Measurements from ENCODE around the gene MARCHF3. TPM values are rescaled to one million over a fixed set of nuclear protein-coding genes. Genes with fewer than 3 reads are reported as not detected.

Gene MARCHF3
- total RNA-seq, 2 experiments from 2014 or later: 5.4 to 7.0 TPM

DNA sequence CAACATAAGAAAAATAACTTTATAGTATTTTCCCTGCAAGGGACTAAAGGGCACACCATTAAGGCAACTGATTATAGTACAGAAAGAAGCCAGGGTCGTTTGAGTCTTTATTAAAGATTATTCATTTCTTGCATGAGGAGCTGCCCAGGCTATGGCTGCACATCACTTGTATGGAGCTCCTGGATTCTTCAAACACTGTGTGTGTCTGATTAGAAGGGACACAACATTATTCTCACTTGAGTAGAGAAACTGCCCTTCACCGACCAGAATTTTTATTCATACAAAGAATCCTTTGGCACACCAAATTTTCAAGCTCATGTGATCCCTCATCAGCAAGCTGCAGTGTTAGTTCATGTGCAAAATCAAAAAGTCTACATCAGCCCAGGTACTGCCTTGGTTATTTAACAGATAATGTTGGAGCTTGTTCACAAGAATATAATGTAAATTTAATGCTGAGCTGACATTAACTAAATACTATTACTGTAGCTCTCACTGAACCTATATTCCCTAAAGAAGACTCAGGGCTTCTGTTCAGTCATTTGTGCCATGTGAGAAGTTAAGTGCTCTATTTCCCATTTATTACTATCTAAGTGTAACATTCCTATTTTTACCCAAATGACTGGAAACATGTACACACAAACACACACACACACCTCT lies 33.0 kb upstream of the MARCHF3 start:
- no peaks in the 10 kb centered on the region for H3K79me2 ChIP-seq (ENCODE audit: insufficient read depth, low read depth, low read length)
- intact Hi-C loops (cut with micrococcal nuclease; ENCODE audit: unreplicated experiment): no loop called here

DNA sequence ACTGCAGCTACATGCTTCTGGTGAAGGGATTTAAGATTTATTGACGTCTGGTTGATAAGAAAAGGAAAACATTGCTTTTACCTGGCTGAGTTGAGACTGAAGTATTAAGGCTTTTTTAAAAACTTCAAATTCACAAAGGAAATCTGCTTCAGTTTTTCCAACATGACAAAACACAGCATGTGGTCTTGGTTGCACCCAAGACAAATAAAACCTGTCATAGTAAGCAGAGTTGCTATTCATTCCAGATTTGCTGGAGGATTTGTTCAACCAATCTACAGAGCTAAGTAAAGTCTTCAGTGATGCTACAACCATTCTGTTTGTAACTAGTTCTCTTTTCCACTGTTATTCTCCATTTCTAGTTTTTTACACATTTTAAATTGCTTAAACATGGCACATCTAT lies 31.6 kb upstream of the MARCHF3 start:
- Histone ChIP-seq H2AFZ (ENCODE audit: low read length) (no peak overlapping the region), H4K20me1 (ENCODE audit: insufficient read depth, low read length) (no peaks in the 10 kb centered on the region), H3K4me1 (ENCODE audit: insufficient read depth, low read length, poor library complexity, severe bottlenecking) (no peaks in the 10 kb centered on the region), H3K27ac (ENCODE audit: low read depth, low read length, poor library complexity, severe bottlenecking) (no peak overlapping the region), H3K4me2 (ENCODE audit: low read length) (no peak overlapping the region), H3K9me3 (ENCODE audit: low read length) (no peaks in the 10 kb centered on the region), H3K9me2 (ENCODE audit: insufficient read depth, low read length) (no peaks in the 10 kb centered on the region), H3K36me3 (ENCODE audit: insufficient read depth, low read length) (no peaks in the 10 kb centered on the region; the same call in 1 of the 2 replicates), H3K79me2 (ENCODE audit: insufficient read depth, low read depth, low read length) (no peaks in the 10 kb centered on the region), H3K4me3 (ENCODE audit: low read depth, low read length, poor library complexity, severe bottlenecking) (no peak overlapping the region)
- TF ChIP-seq EZH2phosphoT487 (IDR thresholded peaks at IDR 0.05; ENCODE audit: borderline replicate concordance, low read depth, low read length): no peak
- TF ChIP-seq, protein P1, sequence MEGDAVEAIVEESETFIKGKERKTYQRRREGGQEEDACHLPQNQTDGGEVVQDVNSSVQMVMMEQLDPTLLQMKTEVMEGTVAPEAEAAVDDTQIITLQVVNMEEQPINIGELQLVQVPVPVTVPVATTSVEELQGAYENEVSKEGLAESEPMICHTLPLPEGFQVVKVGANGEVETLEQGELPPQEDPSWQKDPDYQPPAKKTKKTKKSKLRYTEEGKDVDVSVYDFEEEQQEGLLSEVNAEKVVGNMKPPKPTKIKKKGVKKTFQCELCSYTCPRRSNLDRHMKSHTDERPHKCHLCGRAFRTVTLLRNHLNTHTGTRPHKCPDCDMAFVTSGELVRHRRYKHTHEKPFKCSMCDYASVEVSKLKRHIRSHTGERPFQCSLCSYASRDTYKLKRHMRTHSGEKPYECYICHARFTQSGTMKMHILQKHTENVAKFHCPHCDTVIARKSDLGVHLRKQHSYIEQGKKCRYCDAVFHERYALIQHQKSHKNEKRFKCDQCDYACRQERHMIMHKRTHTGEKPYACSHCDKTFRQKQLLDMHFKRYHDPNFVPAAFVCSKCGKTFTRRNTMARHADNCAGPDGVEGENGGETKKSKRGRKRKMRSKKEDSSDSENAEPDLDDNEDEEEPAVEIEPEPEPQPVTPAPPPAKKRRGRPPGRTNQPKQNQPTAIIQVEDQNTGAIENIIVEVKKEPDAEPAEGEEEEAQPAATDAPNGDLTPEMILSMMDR (conservative IDR thresholded peaks at IDR 0.05; ENCODE audit: low read length): no peak
- POLR2A ChIA-PET: interaction anchor here (0.7 kb wide), 2 partner anchors 762 to 946 kb away, joined by 3 read pairs; no protein-coding TSS in a partner anchor
- intact Hi-C loops (cut with micrococcal nuclease; ENCODE audit: unreplicated experiment): no loop called here
- no peak for DNase-seq (ENCODE audit: low spot score)
- CTCF ChIA-PET (ENCODE audit: unreplicated experiment): no interaction called here
- no TSS peak for BruUV-seq (replicated peaks)

More for the DNA sequence above, 33.0 kb upstream of the MARCHF3 start:
- Histone ChIP-seq H3K9me2 (ENCODE audit: insufficient read depth, low read length) (no peaks in the 10 kb centered on the region), H3K27ac (ENCODE audit: low read depth, low read length, poor library complexity, severe bottlenecking) (no peak overlapping the region), H3K4me3 (ENCODE audit: low read depth, low read length, poor library complexity, severe bottlenecking) (no peak overlapping the region), H3K4me1 (ENCODE audit: insufficient read depth, low read length, poor library complexity, severe bottlenecking) (no peaks in the 10 kb centered on the region), H3K4me2 (ENCODE audit: low read length) (no peak overlapping the region), H3K36me3 (ENCODE audit: insufficient read depth, low read length) (no peaks in the 10 kb centered on the region), H4K20me1 (ENCODE audit: insufficient read depth, low read length) (no peaks in the 10 kb centered on the region), H2AFZ (ENCODE audit: low read length) (no peak overlapping the region), H3K9me3 (ENCODE audit: low read length) (no peaks in the 10 kb centered on the region)
- BruUV-seq (replicated peaks): no TSS peak
- TF ChIP-seq, protein P1 (conservative IDR thresholded peaks at IDR 0.05; ENCODE audit: low read length): no peak
- no peak for TF ChIP-seq EZH2phosphoT487 (IDR thresholded peaks at IDR 0.05; ENCODE audit: borderline replicate concordance, low read depth, low read length)
- POLR2A ChIA-PET: no interaction called here
- no peak for DNase-seq (ENCODE audit: low spot score)
- CTCF ChIA-PET (ENCODE audit: unreplicated experiment): interaction anchor here (0.5 kb wide), 1 partner anchor 63 kb away, joined by 3 read pairs; no protein-coding TSS in a partner anchor

DNA sequence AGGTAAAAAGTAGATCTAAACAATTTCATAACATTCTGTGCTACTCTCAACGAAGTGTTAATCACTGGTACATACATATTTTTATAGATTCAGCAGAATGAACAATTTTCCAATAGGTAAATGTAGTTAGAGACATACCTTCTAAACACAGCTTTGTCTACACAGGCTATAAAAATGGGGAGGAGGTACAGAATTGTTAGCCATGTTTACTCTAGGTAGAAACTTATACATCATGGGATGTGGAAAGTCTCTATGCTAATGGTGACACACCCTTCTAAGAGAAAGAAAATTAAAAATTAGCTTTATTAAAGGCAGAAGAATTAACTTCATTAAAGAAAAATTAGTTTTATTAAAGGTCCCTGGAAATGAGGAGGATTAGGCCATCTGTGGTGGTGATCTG lies 31.2 kb upstream of the MARCHF3 start:
- peaks cover 4% of the 10 kb centered on the region; the same call in 1 of the 2 replicates for H3K36me3 ChIP-seq (ENCODE audit: insufficient read depth, low read length)
- H3K4me2 ChIP-seq (ENCODE audit: low read length): no peak overlapping the region
- H4K20me1 ChIP-seq (ENCODE audit: insufficient read depth, low read length): no peaks in the 10 kb centered on the region
- POLR2A ChIA-PET: interaction anchor here (0.7 kb wide), 1 partner anchor 946 kb away, joined by 3 read pairs; no protein-coding TSS in a partner anchor
- DNase-seq (ENCODE audit: low spot score): no peak
- H3K4me3 ChIP-seq (ENCODE audit: low read depth, low read length, poor library complexity, severe bottlenecking): no peak overlapping the region
- CTCF ChIA-PET (ENCODE audit: unreplicated experiment): no interaction called here
- H2AFZ ChIP-seq (ENCODE audit: low read length): no peak overlapping the region
- H3K4me1 ChIP-seq (ENCODE audit: insufficient read depth, low read length, poor library complexity, severe bottlenecking): no peaks in the 10 kb centered on the region
- no TSS peak for BruUV-seq (replicated peaks)
- intact Hi-C loops (cut with micrococcal nuclease; ENCODE audit: unreplicated experiment): no loop called here
- no peak overlapping the region for H3K27ac ChIP-seq (ENCODE audit: low read depth, low read length, poor library complexity, severe bottlenecking)
- H3K9me2 ChIP-seq (ENCODE audit: insufficient read depth, low read length): no peaks in the 10 kb centered on the region
- H3K79me2 ChIP-seq (ENCODE audit: insufficient read depth, low read depth, low read length): no peaks in the 10 kb centered on the region
- TF ChIP-seq, protein P1 (conservative IDR thresholded peaks at IDR 0.05; ENCODE audit: low read length): no peak
- TF ChIP-seq EZH2phosphoT487 (IDR thresholded peaks at IDR 0.05; ENCODE audit: borderline replicate concordance, low read depth, low read length): no peak
- no peaks in the 10 kb centered on the region; the same call in 1 of the 2 replicates for H3K9me3 ChIP-seq (ENCODE audit: low read length)
